GM23338 (cell line): ENCODE measurements around the gene ADCY4.

Experiments
- CREB1 ChIP-seq: fragments of 250-450 bp; sonication (Bioruptor Pico); IDR thresholded peaks from 2 replicates; pipeline ENCODE4 v1.5.0; 2020; ENCODE audit warnings: low read depth, mild to moderate bottlenecking, moderate library complexity
- CTCF ChIP-seq, 2 experiments: fragments of 200-600 bp in 1 of 2; sonication (generic) in 1 of 2; conservative IDR thresholded peaks; 2 replicates each; pipeline versions ENCODE4 v1.5.1 to v1.6.1; 2016 to 2017; ENCODE audit warnings: antibody characterized with exemption in 2 of 2, low read depth in 2 of 2, mild to moderate bottlenecking in 2 of 2, moderate library complexity in 1 of 2
- EZH2 ChIP-seq: fragments of 200-600 bp; sonication (generic); IDR thresholded peaks from one replicate; pipeline ENCODE4 v1.8.0; 2017; ENCODE audit warnings: antibody characterized with exemption, mild to moderate bottlenecking, low read depth; ENCODE audit not compliant: unreplicated experiment
- EZH2phosphoT487 ChIP-seq: fragments of 200-600 bp; sonication (generic); IDR thresholded peaks from one replicate; pipeline ENCODE4 v1.8.1; 2018; ENCODE audit warnings: antibody characterized with exemption; ENCODE audit not compliant: unreplicated experiment
- POLR2AphosphoS5 ChIP-seq: IDR thresholded peaks from 2 replicates; pipeline ENCODE4 v1.6.1; 2016; ENCODE audit warnings: antibody characterized with exemption, low read depth
- STAT1 ChIP-seq: IDR thresholded peaks from one replicate; pipeline ENCODE4 v1.6.1; 2016; ENCODE audit warnings: antibody characterized with exemption; ENCODE audit not compliant: unreplicated experiment
- TF ChIP-seq, protein P1 (sequence below): IDR thresholded peaks from 2 replicates; pipeline ENCODE4 v1.6.1; 2016; ENCODE audit warnings: antibody characterized with exemption

GRCh38 chr14:24330973-24331674 is 3.7 kb downstream of the ADCY4 start:
- TF ChIP-seq EZH2, result no peak
- TF ChIP-seq CTCF (conservative IDR thresholded peaks at IDR 0.05; ENCODE audit: low read depth in 2 of 2), result no peak
- TF ChIP-seq EZH2phosphoT487, result no peak
- TF ChIP-seq POLR2AphosphoS5, result no peak
- TF ChIP-seq, protein P1, sequence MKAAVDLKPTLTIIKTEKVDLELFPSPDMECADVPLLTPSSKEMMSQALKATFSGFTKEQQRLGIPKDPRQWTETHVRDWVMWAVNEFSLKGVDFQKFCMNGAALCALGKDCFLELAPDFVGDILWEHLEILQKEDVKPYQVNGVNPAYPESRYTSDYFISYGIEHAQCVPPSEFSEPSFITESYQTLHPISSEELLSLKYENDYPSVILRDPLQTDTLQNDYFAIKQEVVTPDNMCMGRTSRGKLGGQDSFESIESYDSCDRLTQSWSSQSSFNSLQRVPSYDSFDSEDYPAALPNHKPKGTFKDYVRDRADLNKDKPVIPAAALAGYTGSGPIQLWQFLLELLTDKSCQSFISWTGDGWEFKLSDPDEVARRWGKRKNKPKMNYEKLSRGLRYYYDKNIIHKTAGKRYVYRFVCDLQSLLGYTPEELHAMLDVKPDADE, result no peak
- no peak for TF ChIP-seq STAT1
- TF ChIP-seq CREB1 (CRISPR knock-in tag), result no peak
